ENCODE measurements around the gene PIK3R6.

PIK3R6 gene

DNA sequence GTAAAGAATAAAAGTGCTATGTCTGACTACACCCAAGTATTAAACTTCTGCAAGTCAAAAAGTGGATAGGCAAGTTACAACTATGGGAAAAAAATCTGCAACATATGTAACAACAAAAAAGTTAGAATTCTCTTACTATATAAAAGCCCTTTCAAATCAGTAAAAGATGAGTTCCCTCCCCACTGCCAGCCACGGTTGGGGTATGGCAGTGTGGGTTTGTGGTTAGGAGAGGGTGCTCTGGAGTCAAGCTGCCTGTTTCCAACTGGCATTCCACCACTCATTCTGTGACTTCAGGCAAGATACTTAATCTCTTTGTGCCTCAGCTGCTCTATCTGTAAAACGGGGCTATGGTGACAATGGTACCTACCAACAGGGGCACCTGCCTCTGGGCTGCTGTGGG, 41.7 kb downstream of the PIK3R6 start:
- POLR2A ChIA-PET: no interaction called here
- no peak for DNase-seq (ENCODE audit: extremely low spot score)
- TF ChIP-seq, protein P1, sequence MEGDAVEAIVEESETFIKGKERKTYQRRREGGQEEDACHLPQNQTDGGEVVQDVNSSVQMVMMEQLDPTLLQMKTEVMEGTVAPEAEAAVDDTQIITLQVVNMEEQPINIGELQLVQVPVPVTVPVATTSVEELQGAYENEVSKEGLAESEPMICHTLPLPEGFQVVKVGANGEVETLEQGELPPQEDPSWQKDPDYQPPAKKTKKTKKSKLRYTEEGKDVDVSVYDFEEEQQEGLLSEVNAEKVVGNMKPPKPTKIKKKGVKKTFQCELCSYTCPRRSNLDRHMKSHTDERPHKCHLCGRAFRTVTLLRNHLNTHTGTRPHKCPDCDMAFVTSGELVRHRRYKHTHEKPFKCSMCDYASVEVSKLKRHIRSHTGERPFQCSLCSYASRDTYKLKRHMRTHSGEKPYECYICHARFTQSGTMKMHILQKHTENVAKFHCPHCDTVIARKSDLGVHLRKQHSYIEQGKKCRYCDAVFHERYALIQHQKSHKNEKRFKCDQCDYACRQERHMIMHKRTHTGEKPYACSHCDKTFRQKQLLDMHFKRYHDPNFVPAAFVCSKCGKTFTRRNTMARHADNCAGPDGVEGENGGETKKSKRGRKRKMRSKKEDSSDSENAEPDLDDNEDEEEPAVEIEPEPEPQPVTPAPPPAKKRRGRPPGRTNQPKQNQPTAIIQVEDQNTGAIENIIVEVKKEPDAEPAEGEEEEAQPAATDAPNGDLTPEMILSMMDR (IDR thresholded peaks at IDR 0.05; ENCODE audit: control extremely low read depth, extremely low read depth, low read depth, missing control alignments): no peak
- CTCF ChIA-PET: interaction anchor here (1.1 to 3.2 kb wide), 4 partner anchors 13 to 67 kb away, joined by 3 to 12 read pairs (median 4); no protein-coding TSS in a partner anchor

DNA sequence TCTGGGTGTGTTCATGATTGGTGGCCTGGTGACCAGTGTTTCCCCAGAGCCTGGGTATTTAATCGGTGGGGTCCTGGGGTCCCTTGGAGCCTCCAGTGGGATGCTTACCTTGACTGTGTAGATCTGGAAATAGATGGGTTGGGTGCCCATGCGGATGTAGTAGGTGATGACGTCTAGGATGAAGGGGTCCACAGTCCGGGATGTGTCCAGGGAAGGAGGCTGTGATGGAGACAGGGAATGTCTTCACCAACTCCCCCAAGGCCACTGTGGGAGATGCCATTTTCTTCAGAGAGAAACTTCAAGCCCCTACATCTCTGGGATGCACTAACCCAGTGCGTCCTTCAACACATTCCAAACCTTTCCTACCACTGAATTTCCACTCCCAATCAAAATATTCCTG, 44.2 kb downstream of the PIK3R6 start:
- POLR2A ChIA-PET: no interaction called here
- TF ChIP-seq, protein P1 (IDR thresholded peaks at IDR 0.05; ENCODE audit: control extremely low read depth, extremely low read depth, low read depth, missing control alignments): no peak
- CTCF ChIA-PET: interaction anchor here (3.2 kb wide), 1 partner anchor 38 kb away, joined by 12 read pairs; no protein-coding TSS in a partner anchor
- DNase-seq (ENCODE audit: extremely low spot score): no peak

DNA sequence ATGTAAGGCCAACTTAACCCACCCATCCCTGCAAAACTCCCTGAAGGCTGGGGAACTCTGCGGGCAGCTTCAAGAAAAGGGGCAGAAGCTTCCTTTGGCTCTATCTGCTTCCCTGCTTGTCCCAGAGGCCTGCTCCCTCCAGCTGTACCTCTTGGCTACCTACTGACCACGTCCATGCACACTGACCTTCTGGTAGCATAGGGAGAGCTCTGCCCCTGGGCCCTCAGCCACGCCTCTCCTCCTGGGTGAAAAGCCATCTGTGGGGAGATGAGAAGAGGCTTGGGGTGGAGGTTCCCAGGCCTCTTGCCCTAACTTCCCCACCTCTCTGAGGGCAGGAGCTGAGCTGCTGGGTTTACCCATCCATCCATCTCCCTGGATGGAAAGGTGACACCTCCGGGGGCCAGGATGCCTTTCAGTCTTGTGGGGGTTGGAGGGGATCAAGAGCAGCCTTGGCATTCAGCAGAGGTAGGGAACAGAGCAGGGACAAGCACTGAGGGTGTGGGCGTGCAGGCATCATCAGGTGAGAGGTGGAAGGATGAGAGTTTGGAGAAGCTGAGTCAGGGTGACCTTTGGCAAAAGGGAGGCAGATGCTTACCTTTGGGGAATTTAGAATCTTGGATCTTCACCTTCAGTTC, 45.0 kb downstream of the PIK3R6 start:
- DNase-seq (ENCODE audit: extremely low spot score): no peak
- TF ChIP-seq, protein P1 (IDR thresholded peaks at IDR 0.05; ENCODE audit: control extremely low read depth, extremely low read depth, low read depth, missing control alignments): no peak
- POLR2A ChIA-PET: interaction anchor here (0.6 kb wide), 1 partner anchor 429 kb away, joined by 4 read pairs; no protein-coding TSS in a partner anchor
- CTCF ChIA-PET: interaction anchor here (1.5 kb wide), 1 partner anchor 10 kb away, joined by 6 read pairs; no protein-coding TSS in a partner anchor

DNA sequence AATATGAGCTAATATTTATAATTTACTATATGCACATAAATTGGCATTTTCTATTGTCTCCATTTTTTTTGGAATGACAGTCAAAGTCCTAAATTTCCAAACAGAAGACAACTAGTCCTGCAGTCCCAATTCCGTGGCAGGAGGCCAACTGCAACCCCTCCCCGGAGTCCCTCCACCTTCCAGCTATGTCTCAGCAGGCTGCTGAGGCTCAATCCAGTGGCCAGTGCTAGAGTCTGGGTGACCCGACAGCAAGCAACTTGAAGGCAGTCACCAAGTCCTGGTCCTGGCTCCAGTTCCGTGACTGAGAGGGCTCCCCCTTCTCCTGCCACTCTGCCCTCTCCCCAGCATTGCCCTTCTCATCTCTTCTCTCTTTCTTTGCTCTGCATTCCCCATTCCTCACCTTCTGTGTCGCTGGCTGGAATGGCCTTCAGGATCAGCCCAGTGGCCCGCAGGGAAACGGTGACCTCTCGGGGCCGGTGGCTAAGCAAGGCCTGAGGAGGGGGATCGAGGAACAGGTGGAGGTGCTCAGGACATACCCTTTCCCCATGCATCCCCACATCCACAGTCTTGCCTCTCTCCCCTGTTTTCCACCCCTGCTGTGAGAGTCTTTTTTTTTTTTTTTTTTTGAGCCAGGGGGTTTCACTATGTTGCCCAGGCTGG, 45.9 kb downstream of the PIK3R6 start:
- POLR2A ChIA-PET: interaction anchor here (0.6 kb wide), 1 partner anchor 428 kb away, joined by 4 read pairs; no protein-coding TSS in a partner anchor
- CTCF ChIA-PET: interaction anchor here (1.0 to 2.9 kb wide), 4 partner anchors 9 to 15 kb away, joined by 3 to 8 read pairs (median 5); no protein-coding TSS in a partner anchor

DNA sequence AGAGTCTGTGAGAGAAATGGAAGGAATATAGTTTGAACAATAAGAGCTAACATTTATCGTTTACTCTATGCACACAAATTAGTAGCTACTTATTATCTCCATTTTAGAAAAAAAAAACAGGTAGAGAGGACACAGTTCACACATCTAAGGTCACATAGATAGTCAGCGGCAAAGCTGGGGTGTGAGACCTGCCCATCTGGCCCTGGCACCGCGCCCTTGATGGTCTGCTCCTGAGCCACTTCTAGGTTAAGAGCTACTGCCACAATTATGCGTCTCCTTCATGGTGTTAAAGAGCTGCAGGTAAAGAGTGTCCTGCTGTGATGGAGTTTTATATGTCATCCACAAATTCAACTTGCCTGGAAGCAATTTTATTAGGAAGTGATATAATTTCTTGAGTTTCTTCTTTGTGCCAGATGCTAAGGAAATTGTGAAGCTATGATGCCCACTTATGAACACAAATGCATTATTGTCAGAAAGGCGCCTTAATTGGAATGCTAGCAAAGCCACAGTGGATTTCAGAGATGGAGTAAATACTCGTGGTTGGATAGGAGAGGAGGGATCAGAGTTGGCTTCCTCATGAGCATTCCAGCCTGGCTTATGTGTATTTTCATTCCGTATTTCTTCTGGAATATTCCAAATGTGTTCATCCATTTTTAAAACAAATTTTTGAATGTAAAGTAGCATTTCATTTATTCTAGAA, 47.0 kb downstream of the PIK3R6 start:
- no peak for DNase-seq (ENCODE audit: extremely low spot score)
- CTCF ChIA-PET: interaction anchor here (0.9 to 2.9 kb wide), 6 partner anchors 10 to 175 kb away, joined by 3 to 8 read pairs (median 4); no protein-coding TSS in a partner anchor
- POLR2A ChIA-PET: no interaction called here
- TF ChIP-seq, protein P1 (IDR thresholded peaks at IDR 0.05; ENCODE audit: control extremely low read depth, extremely low read depth, low read depth, missing control alignments): no peak

More for the DNA sequence above, 45.9 kb downstream of the PIK3R6 start:
- TF ChIP-seq, protein P1 (IDR thresholded peaks at IDR 0.05; ENCODE audit: control extremely low read depth, extremely low read depth, low read depth, missing control alignments): no peak
- no peak for DNase-seq (ENCODE audit: extremely low spot score)

DNA sequence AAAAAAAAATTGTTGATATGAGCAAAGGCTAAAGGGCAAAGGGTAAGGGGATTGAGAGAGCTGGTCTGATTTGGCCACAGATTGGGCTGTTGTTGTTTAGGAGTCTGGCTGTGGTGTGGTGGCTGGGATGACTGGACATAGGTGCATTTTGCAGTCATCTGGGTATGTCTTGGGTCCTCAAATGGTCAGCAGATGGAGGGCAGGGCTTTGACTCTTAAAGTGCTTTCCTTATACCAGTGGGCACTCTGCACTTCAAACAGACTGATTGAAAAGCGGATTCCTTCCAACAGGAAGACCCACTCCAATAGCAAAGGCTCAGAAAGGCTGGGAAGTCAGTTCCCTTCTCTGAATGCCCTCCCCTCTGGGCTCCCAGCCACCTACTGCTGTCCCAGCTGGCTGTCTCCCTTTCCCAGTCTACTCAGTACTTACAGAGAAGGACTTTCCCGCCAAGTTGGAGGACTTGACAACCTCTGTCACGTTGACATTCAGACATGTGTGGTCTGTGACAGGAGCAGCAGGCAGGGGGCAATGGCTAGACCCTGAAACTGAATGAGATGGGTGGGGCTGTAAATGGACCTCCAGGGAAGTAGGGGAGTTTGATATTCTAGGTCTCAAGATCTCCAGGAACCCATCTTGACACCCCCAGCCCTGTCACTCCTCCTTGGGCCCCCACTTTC, 48.7 kb downstream of the PIK3R6 start:
- no peak for DNase-seq (ENCODE audit: extremely low spot score)
- ChIA-PET CTCF (interaction anchor here (2.0 kb wide), 1 partner anchor 11 kb away, joined by 6 read pairs; no protein-coding TSS in a partner anchor), POLR2A (no interaction called here)
- TF ChIP-seq, protein P1 (IDR thresholded peaks at IDR 0.05; ENCODE audit: control extremely low read depth, extremely low read depth, low read depth, missing control alignments): no peak

All from GM10248 (cell line).